ENCODE measurements around the gene IRF7. TPM values are rescaled to one million over a fixed set of nuclear protein-coding genes. Genes with fewer than 3 reads are reported as not detected.
"Not testable (repeated sequence)": the region's sequence is repeated elsewhere in the genome, so short reads cannot be mapped to it uniquely, and the experiment has no call there.

IRF7 gene
- 6.4 TPM for polyA plus RNA-seq (ENCODE audit: insufficient read length)
- long read RNA-seq, donor 1, transcript IRF7-211 (2 exons, 806 nt) = major isoform, 6 of 14 reads
- long read RNA-seq, donor 1, partial matches to known transcripts = 6 of 14 reads
- long read RNA-seq, donor 1, other reads (novel, unspliced or antisense) = 0 of 14 reads
- long read RNA-seq, donor 2, partial matches to known transcripts = 0 of 4 reads
- long read RNA-seq, donor 2, other reads (novel, unspliced or antisense) = 0 of 4 reads
- long read RNA-seq, donor 3, partial matches to known transcripts = 0 of 2 reads
- long read RNA-seq, donor 3, other reads (novel, unspliced or antisense) = 0 of 2 reads
- long read RNA-seq, donor 4, partial matches to known transcripts = 0 of 1 reads
- long read RNA-seq, donor 4, other reads (novel, unspliced or antisense) = 0 of 1 reads
- long read RNA-seq, donor 5, partial matches to known transcripts = 0 of 6 reads
- long read RNA-seq, donor 5, other reads (novel, unspliced or antisense) = 0 of 6 reads
- long read RNA-seq, donor 6, partial matches to known transcripts = 0 of 4 reads
- long read RNA-seq, donor 6, other reads (novel, unspliced or antisense) = 0 of 4 reads
- long read RNA-seq, donor 7, partial matches to known transcripts = 0 of 2 reads
- long read RNA-seq, donor 7, other reads (novel, unspliced or antisense) = 0 of 2 reads
- long read RNA-seq, donor 8 = 0 reads

DNA sequence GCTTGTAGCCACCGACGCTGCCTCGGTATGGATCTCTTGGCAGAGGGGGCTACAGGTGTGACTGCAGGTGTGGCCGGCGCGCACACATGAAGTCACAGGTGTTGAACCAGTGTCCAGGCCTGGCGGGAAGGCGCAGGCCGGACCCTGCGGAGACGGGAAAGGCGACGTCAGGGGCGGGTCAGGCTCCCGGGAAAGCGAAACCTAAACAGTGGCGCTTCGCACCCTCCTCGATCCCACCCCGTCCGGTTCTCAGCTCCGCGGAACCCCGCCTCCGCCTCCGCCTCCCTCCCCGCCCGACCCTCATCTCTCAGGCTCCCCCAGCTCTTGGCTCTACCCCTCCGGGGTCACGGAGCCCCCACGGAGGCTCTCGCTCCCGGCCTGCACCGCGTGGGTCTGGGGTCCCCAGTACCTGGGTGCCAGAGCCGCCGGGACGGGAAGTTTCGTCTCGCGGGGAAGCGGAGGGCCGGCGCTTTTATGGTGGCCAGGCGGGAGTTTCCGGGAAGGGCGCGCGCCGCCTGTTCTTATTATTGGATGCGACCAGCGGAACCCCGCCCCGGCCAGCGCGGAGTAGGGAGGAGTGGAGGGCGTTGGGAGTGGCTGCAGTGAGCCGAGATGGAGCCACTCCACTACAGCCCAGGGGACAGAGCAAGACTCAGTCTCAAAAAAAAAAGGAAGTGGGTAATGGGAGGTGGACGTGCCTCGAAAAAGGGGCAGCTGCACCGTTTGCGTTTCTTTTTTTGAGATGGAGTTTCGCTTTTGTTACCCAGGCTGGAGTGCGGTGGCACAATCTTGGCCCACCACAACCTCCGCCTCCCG, at the start of gene IRF7:
TSS of gene IRF7 (minus strand) at position 447 of the 816 bp plus-strand sequence. CDS start 586 bp downstream, outside the sequence.
- DNase-seq = peak; percentile 91

DNA sequence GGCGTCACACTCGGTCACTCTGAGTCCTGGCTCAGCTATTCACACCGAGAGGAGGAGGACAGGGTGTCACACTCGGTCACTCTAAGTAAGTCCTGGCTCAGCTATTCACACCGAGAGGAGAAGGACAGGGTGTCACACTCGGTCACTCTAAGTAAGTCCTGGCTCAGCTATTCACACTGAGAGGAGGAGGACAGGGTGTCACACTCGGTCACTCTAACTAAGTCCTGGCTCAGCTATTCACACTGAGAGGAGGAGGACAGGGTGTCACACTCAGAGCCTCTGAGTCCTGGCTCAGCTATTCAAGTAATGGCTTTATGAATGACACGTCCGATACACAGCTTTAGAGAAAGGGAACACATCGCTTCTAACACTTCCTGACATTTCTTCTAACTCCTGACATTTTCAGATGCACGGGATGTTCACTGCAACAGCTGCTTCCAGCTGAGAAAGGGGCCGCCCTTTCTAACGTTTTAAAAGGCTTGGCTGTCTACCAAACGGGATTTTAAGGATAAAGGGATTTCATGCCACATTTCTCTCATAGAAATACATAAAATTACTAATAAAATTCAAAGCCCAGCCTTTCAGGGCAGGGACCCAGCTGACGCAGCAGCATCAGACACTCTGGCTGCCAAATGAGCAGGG, 49.4 kb upstream of the IRF7 start:
- DNase-seq = peak; percentile 46

DNA sequence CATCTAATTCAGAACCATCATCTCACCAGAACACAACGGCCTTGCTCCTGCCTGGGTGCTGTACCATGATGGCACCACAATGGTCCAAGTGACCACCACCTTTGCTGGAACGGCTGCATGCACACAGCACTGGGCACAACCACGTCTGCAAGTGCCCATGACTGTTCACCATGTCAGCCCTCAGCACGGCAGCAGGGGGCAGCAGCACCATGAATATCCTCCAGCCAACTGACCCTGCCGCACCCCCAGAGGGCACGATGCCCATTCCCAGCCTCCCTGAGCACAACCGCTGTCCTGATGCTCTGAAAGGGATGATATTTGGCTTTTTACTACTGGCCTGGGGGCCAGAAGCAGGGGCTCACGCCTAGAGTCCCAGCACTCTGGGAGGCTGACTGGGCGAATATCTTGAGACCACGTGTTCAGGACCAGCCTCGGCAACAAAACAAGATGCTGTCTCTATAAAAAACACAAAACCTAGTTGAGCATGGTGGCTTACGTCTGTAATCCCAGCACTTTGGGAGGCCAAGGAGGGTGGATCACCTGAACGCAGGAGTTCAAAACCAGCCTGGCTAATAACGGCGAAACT, 47.0 kb upstream of the IRF7 start:
- DNase-seq = no peak

DNA sequence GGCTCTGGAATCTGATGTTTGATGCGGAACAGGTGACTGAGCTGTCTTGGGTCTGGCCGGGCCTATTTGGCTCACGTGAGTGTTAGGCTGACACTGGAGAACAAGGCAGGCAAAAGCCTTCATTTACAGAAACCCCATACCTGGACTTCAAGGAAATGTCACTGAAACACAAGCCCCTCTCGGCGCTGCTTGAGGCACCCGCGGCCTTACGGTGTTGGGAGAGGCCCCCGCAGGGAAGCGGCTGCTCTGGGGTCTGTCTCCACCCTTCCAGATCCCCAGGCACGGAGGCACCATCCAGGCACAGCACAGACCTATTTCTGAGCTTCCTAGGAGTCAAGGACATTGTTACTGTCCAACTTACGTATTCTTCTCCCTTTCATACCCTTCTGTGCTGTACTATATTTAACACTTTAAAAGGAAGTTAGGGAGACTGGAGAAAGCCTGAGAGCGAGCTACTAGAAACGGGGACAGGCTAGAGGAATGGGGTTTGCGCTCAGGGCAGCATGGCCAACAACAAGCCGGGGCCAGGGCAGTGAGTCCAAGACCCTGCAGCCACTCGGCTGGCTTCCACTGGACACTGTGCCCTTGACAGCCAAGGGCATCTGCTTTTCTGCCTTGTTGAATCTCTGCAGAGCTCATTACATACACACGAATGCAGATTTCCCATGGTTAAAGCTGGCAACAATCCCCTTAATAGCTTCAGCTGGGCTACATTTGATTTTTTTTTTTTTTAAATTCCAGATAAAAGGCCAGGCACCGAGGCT, 45.1 kb upstream of the IRF7 start:
- no peak for DNase-seq

DNA sequence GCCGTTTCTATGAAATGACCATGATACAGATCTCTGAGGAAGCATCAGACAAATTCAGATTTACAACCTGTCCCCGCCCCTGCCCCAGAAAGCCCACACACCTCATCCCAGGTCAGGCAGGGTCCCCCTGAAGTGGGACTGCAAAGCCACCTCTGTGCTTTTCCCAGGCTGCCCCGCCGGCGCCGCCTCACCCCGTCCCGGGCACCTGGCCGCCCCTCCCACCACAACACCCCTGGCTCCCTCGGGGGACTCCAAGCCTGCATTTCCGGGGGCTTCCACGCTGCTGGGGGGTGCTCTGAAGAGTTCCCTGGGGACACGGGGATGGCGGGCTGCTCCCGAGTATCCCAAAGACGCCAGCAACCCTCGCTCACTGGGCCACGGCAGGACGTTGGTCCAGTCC, 44.5 kb upstream of the IRF7 start:
- DNase-seq = no peak

DNA sequence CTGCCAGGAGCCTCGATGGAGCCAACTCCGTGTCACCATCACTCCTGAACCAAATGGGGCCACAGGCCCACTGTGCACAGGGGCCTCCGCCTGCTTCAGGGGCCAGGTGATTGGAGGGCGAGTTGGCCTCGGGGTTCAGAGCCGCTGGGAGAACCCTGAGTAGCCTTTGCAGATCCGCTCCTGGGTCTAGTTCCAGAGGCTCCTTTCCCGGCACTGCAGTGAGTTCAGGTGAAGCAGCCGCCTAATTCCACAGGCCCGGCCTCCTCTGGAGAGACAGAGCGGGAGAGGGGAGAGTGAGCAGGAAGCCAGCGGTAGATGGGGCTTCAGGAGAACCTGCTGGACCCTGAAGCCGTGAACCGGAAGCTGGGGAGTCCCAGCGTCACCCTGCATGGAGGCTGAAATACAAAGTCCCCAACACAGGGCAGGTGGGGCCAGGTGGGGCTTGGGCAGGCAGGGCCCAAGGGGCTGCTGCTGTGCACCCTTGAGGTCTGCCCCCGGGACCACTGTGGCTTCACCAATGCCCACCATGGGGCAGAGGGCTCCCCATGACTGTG, 43.9 kb upstream of the IRF7 start:
- no peak for DNase-seq

DNA sequence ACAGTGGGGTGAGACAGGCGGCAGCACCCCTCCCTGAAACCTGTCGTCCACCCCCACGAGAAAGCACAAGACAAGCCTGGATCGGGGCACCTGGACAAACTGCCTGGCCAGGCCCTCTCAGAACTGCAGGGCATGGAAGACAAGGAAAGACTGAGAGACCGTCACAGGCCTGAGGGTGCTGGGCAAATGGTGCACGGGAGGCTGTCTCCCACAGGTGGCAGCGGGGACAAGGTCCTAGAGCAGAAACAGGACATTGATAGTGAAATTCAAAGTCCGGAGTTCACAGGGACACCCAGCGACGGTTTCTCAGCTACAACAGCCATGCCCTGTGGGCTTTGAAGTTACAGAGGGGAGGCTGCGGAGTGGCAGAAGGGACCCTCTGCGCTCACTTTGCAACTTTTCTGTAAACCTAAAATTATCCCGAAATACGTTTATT, 42.0 kb upstream of the IRF7 start:
- no peak for DNase-seq

DNA sequence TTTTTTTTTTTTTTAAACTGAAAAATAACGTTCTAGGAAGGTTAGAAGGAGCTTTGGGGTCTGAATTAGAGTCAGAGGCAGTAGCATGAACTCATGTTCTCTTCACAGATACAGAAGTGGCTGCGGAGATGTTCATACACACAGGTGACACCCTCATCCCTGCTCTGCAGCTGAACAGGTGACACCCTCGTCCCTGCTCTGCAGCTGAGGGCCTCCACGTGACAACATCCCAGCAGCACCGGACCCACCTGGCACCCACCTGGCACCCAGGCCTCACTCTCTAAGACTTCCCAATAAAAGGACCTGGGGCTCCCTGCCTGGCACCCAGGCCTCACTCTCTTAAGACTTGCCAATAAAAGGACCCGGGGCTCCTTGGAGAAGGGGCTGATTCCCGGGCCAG, 41.1 kb upstream of the IRF7 start:
- no peak for DNase-seq

DNA sequence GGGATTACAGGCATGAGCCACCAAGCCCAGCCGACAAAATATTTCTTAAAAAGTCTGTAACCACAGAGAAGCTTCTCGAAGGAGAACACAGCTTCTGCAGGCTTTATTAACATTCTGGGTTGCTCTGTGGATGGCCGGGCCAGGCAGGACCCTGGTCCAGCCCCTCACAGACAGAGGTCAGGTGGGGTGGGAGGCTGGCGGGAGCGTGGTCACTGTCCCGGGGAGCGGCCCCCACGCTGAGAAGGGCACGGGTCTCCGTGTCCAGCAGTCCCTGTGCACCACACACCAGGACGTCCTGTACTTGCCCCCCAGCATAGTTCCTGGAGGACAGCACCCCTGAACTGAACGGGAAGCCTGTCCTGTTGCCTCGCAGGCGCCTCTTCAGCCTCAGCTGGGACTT, 40.7 kb upstream of the IRF7 start:
- DNase-seq = no peak

DNA sequence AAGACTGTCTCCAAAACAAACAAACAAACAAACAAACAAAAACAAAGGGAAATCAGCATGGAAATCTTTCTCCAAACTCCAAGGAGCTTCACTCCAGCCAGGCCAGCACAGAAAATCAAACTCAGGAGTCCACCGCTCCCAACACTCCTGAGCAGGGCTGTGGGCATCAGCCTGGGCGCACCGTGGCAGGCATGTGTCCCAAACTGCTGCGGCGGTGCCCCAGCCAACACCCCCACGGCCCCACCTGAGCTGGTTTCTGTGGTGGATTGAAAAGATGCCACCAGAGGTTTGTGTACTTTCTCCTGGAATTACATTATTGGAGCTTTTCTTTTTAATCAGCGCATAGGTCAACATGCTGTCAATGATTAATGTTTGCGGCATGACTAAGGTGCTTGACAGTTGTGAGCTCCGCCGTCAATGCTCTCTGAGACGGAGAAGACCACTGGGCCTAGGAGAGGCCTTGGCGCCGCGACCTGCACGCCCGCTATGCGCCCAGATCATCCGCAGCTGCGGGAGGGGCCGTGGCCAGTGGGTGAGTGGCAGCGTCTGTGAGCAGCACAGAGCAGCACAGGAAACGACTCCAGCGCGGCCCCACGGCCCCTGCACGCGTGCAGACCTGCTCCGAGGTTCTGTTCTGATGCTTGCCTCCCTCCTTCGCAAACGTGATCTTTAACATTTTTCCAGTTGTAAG, 39.4 kb upstream of the IRF7 start:
- DNase-seq = no peak

DNA sequence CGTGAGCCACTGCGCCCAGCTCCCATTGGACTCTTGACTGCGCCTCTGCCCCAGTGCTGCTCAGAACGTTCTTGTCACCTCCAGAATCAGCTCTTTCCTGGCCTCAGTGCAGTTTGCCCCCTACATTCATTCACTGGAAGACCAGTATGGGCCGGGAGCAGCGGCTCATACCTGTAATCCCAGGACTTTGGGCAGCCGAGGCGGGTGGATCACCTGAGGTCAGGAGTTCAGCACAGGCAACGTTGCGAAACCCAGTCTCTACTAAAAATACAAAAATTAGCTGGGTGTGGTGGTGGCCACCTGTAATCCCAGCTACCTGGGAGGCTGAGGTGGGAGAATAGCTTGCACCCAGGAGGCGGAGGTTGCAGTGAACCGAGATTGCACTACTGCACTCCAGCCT, 38.7 kb upstream of the IRF7 start:
- DNase-seq = not testable (repeated sequence)

DNA sequence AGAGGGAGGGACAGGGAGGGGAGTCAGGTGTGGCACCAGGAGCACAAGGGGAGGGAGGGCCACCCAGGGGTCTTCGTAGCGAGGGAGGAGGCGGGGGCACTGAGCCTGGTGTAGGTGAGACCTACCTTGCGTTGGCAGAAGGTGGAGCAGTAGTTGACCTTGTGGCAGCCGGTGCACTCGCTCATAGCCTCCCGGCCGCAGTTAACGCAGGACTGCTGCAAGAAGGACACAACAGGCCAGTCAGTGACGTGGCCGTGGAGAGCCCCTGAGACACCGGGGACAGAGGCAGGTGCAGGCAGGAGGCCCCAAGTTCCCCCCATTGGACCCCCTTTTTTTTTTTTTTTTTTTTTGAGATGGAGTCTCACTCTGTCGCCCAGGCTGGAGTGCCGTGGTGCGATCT, 38.1 kb upstream of the IRF7 start:
- DNase-seq = no peak

DNA sequence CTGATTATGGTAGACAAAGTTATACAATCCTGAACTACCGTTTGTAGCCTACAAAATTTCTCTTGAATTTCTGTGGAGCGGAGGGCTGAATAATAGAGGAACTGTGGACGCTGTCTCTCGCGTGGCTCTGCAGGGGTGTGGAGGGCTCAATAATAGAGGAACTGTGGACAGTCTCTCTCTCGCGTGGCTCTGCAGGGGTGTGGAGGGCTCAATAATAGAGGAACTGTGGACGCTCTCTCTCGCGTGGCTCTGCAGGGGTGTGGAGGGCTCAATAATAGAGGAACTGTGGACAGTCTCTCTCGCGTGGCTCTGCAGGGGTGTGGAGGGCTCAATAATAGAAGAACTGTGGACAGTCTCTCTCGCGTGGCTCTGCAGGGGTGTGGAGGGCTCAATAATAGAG, 37.4 kb upstream of the IRF7 start:
- not testable (repeated sequence) for DNase-seq

DNA sequence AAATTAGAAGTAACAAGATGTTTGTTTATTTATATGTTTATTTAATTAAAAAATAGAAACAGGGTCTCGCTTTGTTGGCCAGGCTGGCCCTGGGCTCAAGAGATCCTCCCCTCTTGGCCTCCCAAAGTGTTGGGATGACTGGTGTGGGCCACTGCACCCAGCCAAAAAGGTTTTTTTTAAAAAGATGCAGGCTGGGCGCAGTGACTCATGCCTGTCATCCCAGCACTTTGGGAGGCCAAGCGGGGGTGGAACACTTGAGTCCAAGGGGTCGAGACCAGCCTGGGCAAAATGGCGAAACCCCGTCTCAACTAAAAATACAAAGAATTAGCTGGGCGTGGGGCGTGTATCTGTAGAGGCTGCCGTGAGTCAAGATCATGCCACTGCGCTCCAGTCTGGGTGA, 34.7 kb upstream of the IRF7 start:
- DNase-seq = no peak

DNA sequence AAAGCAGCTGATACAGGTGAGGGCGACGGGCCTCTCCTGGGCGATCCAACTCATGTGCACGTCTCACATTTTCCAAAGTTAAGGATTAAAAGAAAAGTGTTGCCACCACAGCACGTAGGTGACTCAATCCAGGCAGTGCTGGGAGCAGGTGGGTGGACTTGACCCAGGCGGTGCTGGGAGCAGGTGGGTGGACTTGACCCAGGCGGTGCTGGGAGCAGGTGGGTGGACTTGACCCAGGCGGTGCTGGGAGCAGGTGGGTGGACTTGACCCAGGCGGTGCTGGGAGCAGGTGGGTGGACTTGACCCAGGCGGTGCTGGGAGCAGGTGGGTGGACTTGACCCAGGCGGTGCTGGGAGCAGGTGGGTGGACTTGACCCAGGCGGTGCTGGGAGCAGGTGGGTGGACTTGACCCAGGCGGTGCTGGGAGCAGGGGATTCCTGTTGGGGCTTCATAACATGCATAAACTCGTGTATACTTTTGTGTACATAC, 32.0 kb upstream of the IRF7 start:
- DNase-seq = not testable (repeated sequence)

DNA sequence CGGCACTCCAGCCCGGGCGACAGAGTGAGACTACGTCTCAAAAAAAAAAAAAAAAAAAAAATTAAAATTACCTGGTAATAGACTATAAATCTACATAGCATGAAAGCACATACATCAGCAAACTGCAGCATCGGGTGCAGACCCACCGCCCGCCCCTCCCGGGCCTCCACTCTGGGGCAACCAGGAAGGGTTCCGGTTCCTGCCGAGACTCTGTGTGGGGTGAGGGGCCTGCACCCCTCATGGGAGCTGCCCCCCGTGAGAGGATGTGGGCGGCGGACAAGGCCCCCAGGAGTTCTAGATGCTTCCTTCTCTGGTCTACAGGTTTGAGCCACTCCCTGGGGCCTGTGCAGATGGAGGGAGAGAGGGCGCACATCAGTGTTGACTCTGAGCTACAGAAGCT, 30.5 kb upstream of the IRF7 start:
- no peak for DNase-seq

DNA sequence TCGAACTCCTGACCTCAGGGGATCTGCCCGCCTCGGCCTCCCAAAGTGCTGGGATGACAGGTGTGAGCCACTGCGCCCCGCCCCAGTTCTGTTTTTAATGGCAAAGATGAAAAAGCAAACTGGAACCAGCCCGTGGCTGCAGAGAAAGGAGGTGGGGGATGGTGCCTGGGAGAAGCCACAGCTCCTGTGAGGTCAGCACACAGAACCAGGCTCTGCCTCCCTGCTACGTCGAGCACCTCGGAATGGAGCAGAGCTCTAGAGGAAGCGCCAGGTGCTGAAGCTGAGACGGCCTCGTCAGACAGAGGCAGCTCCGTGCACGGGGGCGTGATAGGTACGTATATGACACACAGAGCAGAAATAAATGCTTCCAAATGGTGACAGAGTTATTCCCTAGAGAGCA, 29.8 kb upstream of the IRF7 start:
- no peak for DNase-seq

DNA sequence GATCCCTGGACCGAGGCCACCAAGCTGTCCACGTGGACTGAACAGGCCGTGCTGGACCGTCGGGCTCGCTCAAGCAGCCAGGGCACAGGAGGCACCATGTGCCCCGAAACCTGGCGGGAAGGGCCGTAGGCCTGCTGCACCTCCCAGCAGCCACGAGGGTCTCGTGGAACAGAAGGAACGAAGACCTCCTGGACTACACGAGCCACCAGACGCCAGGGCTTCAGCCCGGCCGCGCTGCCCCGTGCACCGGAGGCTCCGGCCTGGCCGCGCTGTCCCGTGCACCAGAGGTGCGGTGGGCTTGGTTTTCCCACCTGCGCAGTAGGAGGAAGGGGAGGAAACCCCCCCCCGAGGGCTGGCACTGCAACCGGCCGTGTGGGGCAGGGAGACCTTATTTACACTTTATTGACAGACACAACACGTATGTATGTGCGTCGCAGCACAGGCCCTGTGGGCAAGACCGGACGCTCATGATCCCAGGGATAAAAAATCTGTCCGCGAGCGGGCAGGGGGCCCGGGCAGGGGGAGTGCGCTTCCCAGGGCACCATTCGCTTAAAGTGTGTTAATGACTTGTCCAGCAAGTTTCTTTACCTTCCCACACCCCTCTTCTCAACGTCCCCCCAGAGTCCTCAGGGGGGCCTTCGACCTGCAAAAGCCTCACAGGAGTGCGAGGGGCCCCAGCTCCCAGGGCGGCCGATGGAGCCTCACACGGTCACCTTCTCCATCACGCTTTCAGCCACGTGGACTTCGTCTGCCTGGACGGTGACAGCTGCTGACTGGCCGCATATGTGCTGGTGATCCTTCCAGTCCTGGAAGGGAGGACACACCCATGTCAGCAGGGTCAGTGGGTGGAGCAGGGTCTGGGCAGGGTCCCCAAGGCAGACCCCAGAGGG, 28.3 kb upstream of the IRF7 start:
- no peak for DNase-seq

DNA sequence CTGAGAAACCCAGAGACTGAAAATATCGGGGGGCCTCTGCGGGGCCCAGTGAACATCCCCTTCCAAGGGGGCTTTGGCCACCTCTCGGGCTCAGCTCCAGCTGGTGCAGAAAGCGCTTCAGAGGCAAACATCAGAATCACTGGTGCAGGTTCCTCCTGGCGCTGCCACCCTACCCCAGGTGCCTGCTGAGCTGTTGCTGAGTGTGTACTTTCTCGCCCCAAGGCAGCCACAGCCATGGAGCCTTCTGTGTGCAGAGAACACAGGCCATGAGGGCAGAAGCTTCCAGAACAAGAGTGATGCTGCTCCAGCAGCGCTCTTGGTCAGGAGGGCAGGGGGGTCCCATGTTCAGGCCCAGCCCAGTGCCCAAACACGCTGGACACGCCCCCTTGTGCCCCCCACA, 27.6 kb upstream of the IRF7 start:
- no peak for DNase-seq
